ENCODE data around the gene GPX8.

- TF ChIP-seq TARDBP (IDR thresholded peaks at IDR 0.05): no peak
- TF ChIP-seq LEF1 (IDR thresholded peaks at IDR 0.05; ENCODE audit: borderline replicate concordance): no peak
- no peak for TF ChIP-seq ARNT (IDR thresholded peaks at IDR 0.05)
- no peak for TF ChIP-seq SP1 (IDR thresholded peaks at IDR 0.05)
- no peak for TF ChIP-seq NFRKB (IDR thresholded peaks at IDR 0.05)
- no peak for TF ChIP-seq ELF4 (IDR thresholded peaks at IDR 0.05)
- TF ChIP-seq BHLHE40 (IDR thresholded peaks at IDR 0.05; ENCODE audit: borderline replicate concordance): no peak
- TF ChIP-seq FOXA1 (IDR thresholded peaks at IDR 0.05): no peak
- TF ChIP-seq FOXM1 (IDR thresholded peaks at IDR 0.05; ENCODE audit: borderline replicate concordance): no peak
- no peak for TF ChIP-seq HDGF (IDR thresholded peaks at IDR 0.05; ENCODE audit: borderline replicate concordance)
- TF ChIP-seq PKNOX1 (IDR thresholded peaks at IDR 0.05): no peak
- no peak for TF ChIP-seq FOXK2 (IDR thresholded peaks at IDR 0.05)
- TF ChIP-seq CTBP1 (IDR thresholded peaks at IDR 0.05; ENCODE audit: borderline replicate concordance): no peak
- no peak for TF ChIP-seq SUZ12 (IDR thresholded peaks at IDR 0.05)
Measured at GRCh38 chr5:55172937-55173686, 13.1 kb downstream of the GPX8 start, which contains the start of gene CDC20B.

All from HEK293T (cell line).